Right ventricle myocardium superior (tissue), 1 donor: ENCODE data around the gene TUBD1. TPM values are rescaled to one million over a fixed set of nuclear protein-coding genes. Genes with fewer than 3 reads are reported as not detected.
"Not testable (repeated sequence)": the region's sequence is repeated elsewhere in the genome, so short reads cannot be mapped to it uniquely, and the experiment has no call there.

Experiments used
- ATAC-seq: fragments of 200-7000 bp; cut with Tn5 transposase; one replicate; pipeline ENCODE4 v1.9.1; 2020; ENCODE audit warnings: mild to moderate bottlenecking; ENCODE audit not compliant: poor library complexity
- DNase-seq: peaks from one replicate; pipeline ENCODE4 v3.0.0-alpha.2; 2020
- intact Hi-C: fragments of 100-400 bp; cut with DNase I; formaldehyde crosslinking; loops from one replicate; pipeline ENCODE4 v1.11.2; 2022
- total RNA-seq: library from RNA; stranded (reverse); fragmentation: NEBNext Ultra II Directional; extraction: Animal tissue kit (Norgen Biotek cat#: 25700); gene quantifications from one replicate; pipeline ENCODE4 v1.2.1, GENCODE V29; 2021
- donor health status: DM: no; HTN: yes; CAD: no; lungs with severe emphysema.

The TUBD1 gene
- total RNA-seq, 1 donor from 2014 or later: 6.9 TPM

DNA sequence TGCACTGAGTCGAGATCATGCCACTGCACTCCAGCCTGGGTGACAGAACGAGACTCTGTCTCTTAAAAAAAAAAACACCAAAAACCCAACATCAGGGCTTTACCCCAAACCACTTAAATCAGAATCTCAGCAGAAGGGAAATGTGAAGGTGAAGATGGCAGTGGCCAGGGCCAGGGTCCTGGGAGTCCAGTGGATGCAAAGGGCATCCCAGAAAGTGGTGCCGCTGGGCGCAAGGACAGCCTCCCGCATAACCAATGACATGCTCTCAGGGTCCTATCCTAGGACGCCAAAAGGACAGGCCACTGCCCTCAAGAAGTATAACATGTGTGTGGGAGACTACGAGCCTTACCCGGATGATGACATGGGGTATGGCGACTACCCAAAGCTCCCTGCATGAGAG, 7.9 kb downstream of the TUBD1 start:
- DNase-seq (no peak), ATAC-seq (no peak)
- intact Hi-C loops: no loop called here

DNA sequence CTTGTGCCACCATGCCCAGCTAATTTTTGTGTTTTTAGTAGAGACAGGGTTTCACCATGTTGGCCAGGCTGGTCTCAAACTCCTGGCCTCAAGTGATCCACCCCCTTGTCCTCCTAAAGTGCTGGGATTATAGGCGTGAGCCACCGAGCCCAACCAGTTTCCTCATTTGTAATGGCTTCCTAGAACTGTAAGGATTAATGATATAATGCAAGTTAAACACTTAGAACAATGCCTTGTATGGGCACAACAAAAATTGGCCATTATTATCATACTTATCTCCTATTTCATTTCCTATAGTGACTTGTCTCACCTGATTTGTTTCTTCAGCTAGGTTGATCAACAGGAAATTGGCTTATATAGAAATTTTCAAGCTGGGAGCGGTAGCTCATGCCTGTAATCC, 14.1 kb downstream of the TUBD1 start:
- no peak for DNase-seq
- intact Hi-C loops: no loop called here
- ATAC-seq: no peak

DNA sequence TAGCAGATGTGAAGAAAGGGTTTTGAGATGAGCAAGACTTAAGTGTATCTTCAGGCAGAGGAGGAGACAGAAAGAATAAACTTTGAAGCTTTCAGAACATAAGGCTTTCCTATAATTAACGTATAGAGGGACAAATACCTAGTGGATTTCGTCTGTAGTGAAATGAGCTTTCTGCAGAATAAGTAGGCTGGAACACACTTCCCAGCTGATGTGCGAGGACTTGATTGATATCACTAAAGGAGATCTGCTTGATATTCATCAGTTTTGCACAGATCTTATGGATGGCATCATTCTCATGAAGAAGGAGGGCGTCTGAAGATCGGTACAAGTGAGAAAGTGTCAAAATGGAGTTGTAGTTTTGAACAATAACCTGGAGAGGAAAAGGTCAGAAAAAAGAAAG, 14.8 kb downstream of the TUBD1 start:
- ATAC-seq (no peak), DNase-seq (no peak)
- intact Hi-C loops: no loop called here

DNA sequence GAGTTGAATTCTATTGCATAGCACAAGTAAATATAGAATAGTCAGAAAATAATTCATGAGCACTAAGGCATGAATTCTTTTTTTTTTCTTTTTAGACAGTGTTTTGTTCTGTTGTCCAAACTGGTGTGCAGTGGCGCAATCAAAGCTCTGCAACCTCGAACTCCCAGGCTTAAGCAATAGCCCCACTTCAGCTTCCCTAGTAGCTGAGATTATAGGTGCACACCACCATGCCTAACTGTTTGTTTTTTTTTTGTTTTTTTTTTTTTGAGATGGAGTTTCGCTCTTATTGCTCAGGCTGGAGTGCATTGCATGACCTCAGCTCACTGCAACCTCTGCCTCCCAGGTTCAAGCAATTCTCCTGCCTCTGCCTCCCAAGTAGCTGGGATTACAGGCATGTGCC, 16.6 kb downstream of the TUBD1 start:
- DNase-seq (no peak), ATAC-seq (no peak)
- intact Hi-C loops: no loop called here

DNA sequence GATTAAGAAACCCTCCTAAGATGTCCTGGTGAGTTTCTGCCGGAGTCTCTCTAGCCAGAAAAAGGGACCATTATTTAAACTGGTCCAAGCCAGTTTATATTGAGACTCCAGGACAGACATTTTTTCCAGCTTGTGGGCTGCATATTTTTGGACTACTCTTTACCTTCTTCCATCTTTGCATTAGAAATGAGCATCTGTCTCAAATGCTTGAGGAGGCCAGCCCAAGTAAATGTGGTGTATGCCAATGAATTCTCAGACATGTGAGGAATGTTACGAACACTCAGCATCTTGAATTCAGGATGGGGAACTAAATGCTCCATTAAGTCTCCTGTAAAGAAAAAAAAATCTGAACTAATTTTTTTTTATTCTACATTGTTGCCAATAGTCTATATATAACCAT, 18.4 kb downstream of the TUBD1 start:
- ATAC-seq (no peak), DNase-seq (no peak)
- intact Hi-C loops: no loop called here

DNA sequence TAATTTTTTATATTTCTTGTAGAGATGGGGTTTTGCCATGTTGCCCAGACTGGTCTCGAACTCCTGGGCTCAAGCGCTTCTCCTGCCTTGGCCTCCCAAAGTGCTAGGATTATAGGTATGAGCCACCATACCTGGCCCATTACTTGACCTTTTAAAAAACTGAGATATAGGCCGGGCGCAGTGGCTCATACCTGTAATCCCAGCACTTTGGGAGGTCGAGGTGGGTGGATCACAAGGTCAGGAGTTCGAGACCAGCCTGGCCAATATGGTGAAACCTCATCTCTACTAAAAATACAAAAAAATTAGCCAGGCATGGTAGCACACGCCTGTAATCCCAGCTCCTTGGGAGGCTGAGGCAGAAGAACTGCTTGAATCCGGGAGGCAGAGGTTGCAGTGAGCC, 19.3 kb downstream of the TUBD1 start:
- DNase-seq, intact Hi-C loops, ATAC-seq: not testable (repeated sequence)

DNA sequence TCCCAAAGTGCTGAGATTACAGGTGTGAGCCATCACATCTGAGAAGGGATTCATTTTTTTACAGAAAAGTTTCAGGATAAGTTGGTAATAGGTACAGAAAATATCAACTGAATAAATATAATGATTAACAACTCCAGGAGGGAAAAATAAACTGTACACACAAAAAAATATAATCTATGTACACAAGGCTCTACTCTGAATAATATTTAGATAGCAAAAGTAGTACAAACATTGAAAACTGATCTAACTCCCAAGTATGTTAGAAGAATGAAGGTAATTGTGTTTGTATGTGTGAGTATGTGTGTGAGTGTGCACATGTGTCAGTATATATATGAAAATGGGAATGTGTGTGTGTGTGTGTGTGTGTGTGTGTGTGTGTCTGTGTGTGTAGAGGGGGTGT, 20.4 kb downstream of the TUBD1 start:
- no peak for DNase-seq
- intact Hi-C loops: no loop called here
- ATAC-seq: no peak

DNA sequence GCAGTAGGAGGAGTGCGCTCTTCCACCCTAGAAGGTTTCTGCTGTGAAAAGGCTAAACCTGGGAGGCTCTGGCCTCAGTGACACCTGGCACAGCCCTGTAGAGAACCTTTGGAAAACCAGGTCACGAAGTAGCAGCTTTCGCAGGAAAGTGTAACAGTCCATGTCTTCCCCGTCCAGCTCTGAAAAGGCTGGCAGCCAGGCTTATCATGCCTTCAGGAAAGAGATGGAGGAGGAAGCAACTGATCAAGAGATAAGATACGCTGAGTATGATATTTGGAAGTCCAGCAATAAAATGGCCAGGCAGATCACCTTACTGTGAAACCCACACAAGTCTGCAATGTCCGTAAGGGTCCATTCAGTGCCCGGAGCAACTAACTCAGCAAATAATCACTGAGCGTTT, 22.3 kb downstream of the TUBD1 start:
- intact Hi-C loops: no loop called here
- DNase-seq (no peak), ATAC-seq (no peak)

DNA sequence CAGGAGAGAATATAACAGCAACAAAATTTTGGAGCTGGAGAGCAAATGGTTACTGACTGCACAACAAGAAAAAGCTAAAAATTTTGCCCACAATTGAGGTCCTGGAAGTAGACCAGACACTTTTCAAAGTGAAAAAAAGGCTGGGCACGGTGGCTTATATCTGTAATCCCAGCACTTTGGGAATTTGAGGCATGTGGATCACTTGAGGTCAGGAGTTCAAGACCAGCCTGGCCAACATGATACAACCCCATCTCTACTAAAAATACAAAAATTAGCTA, 22.9 kb downstream of the TUBD1 start:
- no peak for ATAC-seq
- DNase-seq: no peak
- intact Hi-C loops: no loop called here

DNA sequence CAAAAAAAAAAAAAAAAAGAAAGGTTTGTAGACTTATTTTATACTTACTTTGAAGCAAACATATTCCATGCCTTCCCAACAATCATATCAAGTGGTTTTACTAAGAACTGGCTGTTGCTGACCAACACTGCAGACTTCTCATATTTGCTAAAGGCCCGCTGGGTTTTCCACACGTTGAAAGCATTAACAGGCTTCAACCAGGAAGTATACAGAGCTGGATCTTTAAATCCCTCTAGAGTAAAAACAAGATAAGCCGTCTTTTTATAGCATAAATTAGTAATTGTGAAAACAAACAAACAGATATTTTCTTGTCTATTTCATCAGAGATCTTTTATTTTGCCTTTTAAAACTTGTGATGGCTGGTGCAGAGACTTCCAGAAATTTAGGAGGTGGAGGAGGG, 29.1 kb downstream of the TUBD1 start:
- DNase-seq: no peak
- peak; percentile 52 for ATAC-seq
- intact Hi-C loops: no loop called here

DNA sequence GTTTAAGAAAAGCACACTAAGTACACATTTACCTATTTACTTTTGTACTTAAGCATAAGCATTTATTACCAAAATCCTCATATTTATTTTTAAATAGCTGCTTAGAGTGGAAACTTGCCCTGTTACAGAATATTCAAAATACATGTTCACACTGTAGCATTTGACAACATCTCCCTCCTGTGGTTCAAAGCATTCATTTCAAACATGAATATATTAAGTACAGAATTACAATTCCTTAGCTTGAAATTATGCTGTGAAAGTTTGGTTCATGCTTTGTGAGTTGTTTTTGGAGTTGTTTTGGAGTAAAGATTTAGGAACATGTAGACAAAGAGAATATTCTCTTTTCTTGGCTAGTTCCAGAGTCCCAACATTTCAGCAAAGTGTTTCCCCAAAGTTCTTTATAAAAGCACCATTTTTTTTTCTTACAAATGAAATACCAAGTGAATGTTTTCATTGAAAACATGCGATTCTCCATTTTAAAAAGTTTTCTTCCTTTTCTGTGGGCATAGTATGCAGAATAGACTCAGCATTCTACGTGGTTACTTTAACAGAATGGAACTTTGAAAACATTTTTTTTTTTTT, 33.2 kb downstream of the TUBD1 start:
- DNase-seq: no peak
- intact Hi-C loops: no loop called here
- ATAC-seq: peak; percentile 39

DNA sequence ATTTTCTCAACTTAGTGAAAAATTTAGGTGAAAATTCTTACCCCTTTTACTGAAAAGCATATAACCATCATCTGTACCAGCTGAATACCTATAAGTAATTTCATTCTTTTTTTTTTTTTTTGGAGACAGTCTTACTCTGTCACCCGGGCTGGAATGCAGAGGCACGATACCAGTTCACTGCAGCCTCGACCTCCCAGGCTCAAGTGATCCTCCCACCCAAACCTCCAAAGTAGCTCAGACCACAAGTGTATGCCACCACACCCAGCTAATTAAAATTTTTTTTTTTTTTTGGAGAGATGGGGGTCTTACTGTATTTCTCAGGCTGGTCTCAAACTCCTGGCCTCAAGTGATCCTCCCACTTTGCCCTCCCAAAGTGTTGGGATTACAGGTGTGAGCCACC, 33.8 kb downstream of the TUBD1 start:
- DNase-seq: no peak
- intact Hi-C loops: no loop called here
- no peak for ATAC-seq

DNA sequence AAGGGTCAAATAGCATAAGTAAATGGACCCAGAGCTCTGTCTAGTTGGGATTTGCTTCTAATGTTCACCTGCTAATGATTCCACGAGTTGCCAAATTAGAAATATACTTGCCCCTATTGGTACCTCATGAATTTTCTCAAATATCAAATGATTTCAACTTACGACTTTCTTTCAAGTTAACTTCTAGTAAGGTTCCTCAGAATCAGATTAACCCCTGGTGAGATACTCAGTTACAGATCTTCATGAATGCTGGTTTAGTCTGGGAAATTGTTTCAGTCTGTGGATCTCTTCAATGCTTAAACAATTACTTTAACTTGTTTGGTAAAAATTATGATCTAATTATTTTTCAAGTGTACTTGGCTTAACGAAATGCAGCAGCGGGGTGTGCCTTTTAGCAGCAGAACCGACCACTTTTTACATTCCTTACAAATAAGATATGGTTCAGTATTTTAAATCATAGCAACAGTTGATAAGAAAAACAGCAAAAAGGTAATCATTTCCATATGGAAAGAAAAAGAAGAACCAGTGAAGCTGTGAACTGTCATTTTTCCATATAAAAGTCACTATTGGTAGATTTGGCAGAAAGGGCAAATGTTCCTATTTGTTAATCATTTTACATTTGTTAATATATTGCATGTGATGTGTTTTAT, 34.5 kb downstream of the TUBD1 start:
- intact Hi-C loops: no loop called here
- ATAC-seq (no peak), DNase-seq (no peak)

DNA sequence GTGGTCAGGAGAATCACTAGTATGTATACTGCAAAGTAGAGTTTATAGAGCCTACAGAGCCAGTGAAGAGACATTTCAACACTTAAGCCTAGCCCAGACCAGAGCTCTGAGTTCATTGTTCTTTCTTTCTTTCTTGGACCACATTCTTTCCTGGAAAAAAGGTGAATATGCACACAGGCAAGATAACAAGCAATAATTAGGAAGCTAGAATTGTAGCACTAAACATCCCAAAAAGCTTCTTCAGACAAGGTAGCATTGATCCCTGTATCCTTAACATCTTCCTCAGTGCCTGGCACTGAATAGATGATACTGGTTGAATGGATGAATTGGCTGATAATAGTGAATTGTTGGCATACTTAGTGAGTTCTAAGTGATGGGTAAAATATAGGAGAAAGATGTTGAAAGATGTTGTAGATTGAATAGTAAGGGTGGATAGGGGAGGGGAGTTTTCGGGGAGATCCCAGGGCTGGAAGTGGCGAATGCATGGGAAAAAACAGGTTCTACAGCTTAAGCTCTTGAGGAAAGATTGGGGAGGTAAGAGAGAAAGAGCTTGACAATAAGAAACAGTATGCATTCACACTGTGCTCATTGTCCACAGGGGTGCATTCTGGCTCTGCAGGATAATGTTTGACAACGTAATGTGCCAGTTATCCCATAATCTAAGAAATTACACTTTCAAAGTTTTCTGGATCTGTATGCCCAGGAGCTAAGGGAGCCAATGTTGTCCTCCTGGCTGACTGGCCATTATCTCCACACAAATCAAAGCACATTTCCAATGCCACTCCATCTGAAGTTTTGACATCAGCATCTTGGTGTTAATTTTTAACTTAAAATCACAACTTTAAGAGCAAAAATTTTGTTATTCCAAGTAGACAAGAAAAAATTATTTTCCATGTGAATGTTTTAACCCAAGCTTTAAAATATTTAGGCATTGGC, 35.6 kb downstream of the TUBD1 start:
- intact Hi-C loops: no loop called here
- no peak for ATAC-seq
- no peak for DNase-seq

DNA sequence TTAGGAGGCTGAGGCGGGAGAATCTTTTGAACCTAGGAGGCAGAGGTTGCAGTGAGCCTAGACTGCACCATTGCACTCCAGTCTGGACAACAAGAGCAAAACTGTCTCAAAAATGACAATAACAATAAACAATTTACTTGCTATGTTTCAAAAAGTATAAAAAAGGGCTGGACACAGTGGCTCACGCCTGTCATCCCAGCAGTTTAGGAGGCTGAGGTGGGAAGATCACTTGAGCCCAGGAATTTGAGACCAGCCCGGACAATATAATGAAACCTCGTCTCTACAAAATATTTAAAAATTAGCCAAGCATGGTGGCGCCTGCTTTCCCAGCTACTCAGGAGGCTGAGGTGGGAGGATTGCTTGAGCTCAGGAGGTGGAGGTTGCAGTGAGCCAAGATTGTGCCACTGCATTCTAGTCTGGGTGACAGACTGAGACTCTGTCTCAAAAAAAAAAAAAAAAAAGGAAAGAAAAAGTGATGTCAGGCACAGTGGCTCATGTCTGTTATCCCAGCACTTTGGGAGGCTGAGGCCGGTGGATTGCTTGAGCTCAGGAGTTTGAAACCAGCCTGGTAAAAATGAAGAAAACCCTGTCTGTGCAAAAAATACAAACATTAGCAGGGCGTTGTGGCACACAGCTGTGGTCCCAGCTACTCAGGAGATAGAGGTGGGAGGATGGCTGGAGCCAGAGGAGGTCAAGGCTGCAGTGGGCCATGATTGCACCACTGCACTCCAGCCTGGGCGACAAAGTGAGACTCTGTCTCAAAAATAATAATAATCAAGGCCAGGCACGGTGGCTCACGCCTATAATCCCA, 38.6 kb downstream of the TUBD1 start:
- intact Hi-C loops, ATAC-seq, DNase-seq: not testable (repeated sequence)

DNA sequence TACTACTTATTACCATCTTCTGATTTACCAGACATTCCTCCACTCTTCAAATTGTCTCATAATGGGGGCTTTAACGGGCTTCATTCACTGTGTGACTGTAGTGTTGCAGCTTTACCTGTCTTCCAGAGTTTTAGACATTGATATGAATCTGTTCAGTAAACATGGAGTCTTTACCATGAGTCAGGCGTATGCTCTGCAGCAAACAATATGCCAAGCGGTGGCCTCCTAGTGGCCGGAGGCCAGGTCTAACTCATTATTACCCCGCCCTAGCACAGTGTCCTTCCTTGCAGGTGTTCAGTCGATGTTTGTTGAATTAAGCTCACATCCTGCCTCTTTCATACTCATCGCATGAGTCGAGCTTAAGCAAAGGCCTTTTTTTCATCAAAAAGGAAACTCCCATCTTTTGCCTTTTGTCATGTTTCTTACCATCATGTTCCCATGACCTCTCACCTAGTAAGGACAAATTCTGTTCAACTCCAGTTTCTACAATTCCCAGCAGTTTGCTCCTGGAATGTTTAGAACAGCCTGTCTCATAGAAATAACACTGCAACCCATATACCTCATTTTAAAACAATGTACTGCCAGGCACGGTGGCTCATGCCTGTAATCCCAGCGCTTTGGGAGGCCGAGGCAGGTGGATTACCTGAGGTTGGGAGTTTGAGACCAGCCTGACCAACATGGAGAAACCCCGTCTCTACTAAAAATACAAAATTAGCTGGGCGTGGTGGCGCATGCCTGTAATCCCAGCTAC, 39.4 kb downstream of the TUBD1 start:
- DNase-seq: no peak
- intact Hi-C loops: no loop called here
- peak; percentile 30 for ATAC-seq

DNA sequence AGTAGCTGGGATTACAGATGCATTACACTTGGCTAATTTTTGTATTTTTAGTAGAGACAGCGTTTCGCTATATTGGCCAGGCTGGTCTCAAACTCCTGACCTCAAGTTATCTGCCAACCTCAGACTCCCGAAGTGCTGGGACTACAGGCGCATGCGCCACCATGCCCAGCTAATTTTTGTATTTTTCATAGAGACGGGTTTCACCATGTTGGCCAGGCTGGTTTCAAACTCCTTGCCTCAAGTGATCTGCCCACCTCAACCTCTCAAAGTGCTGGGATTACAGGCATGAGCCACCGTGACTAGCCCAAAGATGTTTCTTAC, 39.9 kb downstream of the TUBD1 start:
- DNase-seq, ATAC-seq, intact Hi-C loops: not testable (repeated sequence)

DNA sequence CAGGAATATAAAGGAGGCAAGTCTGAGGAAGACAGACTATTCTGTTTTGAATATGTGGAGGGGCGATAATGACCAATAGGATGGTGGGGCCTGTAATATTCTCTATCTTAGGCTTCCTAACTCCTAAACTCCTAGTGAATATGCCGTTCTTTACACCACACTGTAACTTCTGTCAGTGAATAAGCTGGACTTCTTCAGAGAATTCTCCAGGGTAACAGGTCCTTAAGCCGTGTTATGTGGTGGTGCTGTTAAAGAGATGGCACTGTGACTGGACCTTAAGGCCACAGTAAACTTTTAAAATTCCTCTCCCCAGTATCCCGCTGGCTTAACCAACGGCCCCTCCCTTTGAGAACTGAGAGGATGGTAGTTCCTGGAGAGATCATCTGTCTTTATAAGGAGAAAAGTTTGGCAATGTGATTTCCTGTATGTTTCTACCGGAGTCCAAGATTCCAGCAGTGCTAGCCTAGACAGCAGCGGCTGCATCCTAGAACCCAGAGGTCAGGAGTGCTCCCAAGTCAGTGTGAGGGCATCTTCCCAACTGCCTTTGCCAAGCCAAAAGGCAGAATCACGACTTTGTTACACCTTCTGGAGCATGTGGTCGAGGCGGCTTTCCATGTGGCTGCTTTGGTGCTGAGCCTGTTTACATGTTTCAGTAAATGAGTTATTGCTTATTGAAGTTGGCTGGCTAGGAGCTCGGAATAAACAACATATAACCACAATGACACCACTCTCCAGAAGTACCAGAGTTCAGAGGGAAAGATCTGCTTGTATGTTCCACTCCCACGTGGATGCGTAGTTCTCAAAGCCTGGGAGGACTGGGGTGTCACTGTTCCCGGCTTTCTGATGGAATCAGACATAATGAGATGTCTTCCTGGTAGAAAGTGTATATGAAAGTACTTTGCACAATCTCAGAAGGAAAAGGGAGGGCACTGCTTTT, 41.0 kb downstream of the TUBD1 start:
- intact Hi-C loops: no loop called here
- ATAC-seq (no peak), DNase-seq (no peak)
